ENCODE data around the gene RARRES1.
A peak's percentile ranks its signal among the peaks of the same experiment; 100 is the strongest.

RARRES1 gene

DNA sequence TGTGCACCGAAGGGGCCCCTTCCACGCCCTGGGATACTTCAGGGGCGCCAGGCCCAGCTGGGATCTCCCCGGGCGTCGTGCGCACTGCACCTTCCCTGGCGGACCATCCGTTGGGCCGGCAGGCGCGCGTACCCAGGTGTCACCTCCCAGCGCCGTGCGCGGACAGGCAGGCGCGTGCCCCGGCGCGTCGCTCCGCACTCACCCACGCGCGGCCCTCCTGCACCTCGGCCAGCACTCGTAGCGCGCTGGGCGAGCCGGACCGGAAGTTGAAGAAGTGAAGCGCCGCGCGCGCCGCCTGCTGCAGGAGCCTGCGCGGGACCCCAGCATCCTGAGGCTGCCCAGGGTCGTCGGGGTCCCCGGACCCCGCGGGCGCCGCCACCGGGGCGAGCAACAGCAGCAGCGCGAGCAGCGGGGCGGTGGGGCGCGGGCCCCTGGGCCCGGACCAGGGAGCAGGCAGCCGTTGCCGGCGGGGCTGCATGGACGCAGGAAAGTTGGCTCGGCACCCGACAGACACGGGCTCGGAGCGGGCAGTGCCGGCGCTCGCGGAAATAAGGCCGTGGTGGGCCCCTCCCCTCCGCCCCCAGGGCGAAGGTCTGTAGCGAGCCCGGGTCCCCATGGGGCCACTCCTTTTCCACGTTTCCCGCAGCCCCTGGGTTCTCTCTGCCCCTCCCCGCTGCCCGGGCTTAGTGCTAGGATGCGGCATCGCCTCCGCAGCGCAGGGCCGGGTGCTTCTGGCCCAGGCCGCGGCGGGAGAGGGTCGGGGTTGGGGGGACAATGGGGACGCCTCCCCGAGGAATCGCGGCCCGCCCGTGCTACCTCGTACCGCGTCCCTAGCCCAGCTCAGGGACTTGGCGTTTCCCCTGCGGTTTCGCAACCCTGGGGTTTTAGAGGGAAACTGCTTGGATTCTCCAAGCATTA is at the start of gene RARRES1:
RARRES1 (minus strand) TSS at position 520 of the 918 bp plus-strand sequence; CDS start at position 478, 42 bp downstream.
- TF ChIP-seq LEF1 (IDR thresholded peaks at IDR 0.05; ENCODE audit: borderline replicate concordance) (no peak), NFRKB (IDR thresholded peaks at IDR 0.05) (no peak), HDGF (IDR thresholded peaks at IDR 0.05; ENCODE audit: borderline replicate concordance) (no peak), L3MBTL2 (conservative IDR thresholded peaks at IDR 0.05) (no peak), ZNF384 (IDR thresholded peaks at IDR 0.05) (no peak), FOXM1 (IDR thresholded peaks at IDR 0.05; ENCODE audit: borderline replicate concordance) (no peak), BHLHE40 (IDR thresholded peaks at IDR 0.05; ENCODE audit: borderline replicate concordance) (no peak), CTBP1 (IDR thresholded peaks at IDR 0.05; ENCODE audit: borderline replicate concordance) (no peak), FOXK2 (IDR thresholded peaks at IDR 0.05) (no peak), ARNT (IDR thresholded peaks at IDR 0.05) (no peak), TARDBP (IDR thresholded peaks at IDR 0.05) (no peak), SUZ12 (IDR thresholded peaks at IDR 0.05) (no peak), FOXA1 (IDR thresholded peaks at IDR 0.05) (no peak), SP1 (IDR thresholded peaks at IDR 0.05) (no peak), ELF4 (IDR thresholded peaks at IDR 0.05) (no peak)
- TF ChIP-seq, protein P1, sequence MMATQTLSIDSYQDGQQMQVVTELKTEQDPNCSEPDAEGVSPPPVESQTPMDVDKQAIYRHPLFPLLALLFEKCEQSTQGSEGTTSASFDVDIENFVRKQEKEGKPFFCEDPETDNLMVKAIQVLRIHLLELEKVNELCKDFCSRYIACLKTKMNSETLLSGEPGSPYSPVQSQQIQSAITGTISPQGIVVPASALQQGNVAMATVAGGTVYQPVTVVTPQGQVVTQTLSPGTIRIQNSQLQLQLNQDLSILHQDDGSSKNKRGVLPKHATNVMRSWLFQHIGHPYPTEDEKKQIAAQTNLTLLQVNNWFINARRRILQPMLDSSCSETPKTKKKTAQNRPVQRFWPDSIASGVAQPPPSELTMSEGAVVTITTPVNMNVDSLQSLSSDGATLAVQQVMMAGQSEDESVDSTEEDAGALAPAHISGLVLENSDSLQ (IDR thresholded peaks at IDR 0.05): no peak
- ChIA-PET CTCF (no interaction called here), POLR2A (no interaction called here)
- no peak for DNase-seq (ENCODE audit: extremely low spot score)

- DNase-seq (ENCODE audit: extremely low spot score): peak; percentile 36
- CTCF ChIA-PET: no interaction called here
- POLR2A ChIA-PET: no interaction called here
- TF ChIP-seq FOXA1 (IDR thresholded peaks at IDR 0.05): peak; percentile 70
- TF ChIP-seq FOXM1 (IDR thresholded peaks at IDR 0.05; ENCODE audit: borderline replicate concordance): peak; percentile 75; the same call in 1 of the 2 replicates
- TF ChIP-seq CTBP1 (IDR thresholded peaks at IDR 0.05; ENCODE audit: borderline replicate concordance): peak; percentile 97
- peak; percentile 87 for TF ChIP-seq ARNT (IDR thresholded peaks at IDR 0.05)
- TF ChIP-seq SP1 (IDR thresholded peaks at IDR 0.05): no peak
- 0 out of 2 replicates have a peak, but pooled peaks have one; percentile 43 for TF ChIP-seq TARDBP (IDR thresholded peaks at IDR 0.05)
- no peak for TF ChIP-seq NFRKB (IDR thresholded peaks at IDR 0.05)
- TF ChIP-seq ELF4 (IDR thresholded peaks at IDR 0.05): no peak
- no peak for TF ChIP-seq L3MBTL2 (conservative IDR thresholded peaks at IDR 0.05)
- TF ChIP-seq HDGF (IDR thresholded peaks at IDR 0.05; ENCODE audit: borderline replicate concordance): no peak
- no peak for TF ChIP-seq SUZ12 (IDR thresholded peaks at IDR 0.05)
- TF ChIP-seq BHLHE40 (IDR thresholded peaks at IDR 0.05; ENCODE audit: borderline replicate concordance): no peak
- TF ChIP-seq ZNF384 (IDR thresholded peaks at IDR 0.05): peak; percentile 60; the same call in 1 of the 2 replicates
- TF ChIP-seq, protein P1 (IDR thresholded peaks at IDR 0.05): peak; percentile 96
- peak; percentile 82; the same call in 1 of the 2 replicates for TF ChIP-seq LEF1 (IDR thresholded peaks at IDR 0.05; ENCODE audit: borderline replicate concordance)
- no peak for TF ChIP-seq FOXK2 (IDR thresholded peaks at IDR 0.05)
These were observed 49.6 kb upstream of the RARRES1 start for GRCh38 chr3:158781849-158782248.

- ChIA-PET POLR2A (no interaction called here), CTCF (interaction anchor here (0.6 kb wide), 1 partner anchor 53 kb away, joined by 3 read pairs; no protein-coding TSS in a partner anchor)
- TF ChIP-seq FOXA1 (IDR thresholded peaks at IDR 0.05): no peak
- no peak for TF ChIP-seq FOXM1 (IDR thresholded peaks at IDR 0.05; ENCODE audit: borderline replicate concordance)
- TF ChIP-seq HDGF (IDR thresholded peaks at IDR 0.05; ENCODE audit: borderline replicate concordance): no peak
- TF ChIP-seq BHLHE40 (IDR thresholded peaks at IDR 0.05; ENCODE audit: borderline replicate concordance): no peak
- no peak for TF ChIP-seq TARDBP (IDR thresholded peaks at IDR 0.05)
- TF ChIP-seq CTBP1 (IDR thresholded peaks at IDR 0.05; ENCODE audit: borderline replicate concordance): no peak
- no peak for TF ChIP-seq SP1 (IDR thresholded peaks at IDR 0.05)
- TF ChIP-seq L3MBTL2 (conservative IDR thresholded peaks at IDR 0.05): no peak
- TF ChIP-seq, protein P1 (IDR thresholded peaks at IDR 0.05): no peak
- no peak for DNase-seq (ENCODE audit: extremely low spot score)
These were observed 48.9 kb upstream of the RARRES1 start for GRCh38 chr3:158781191-158781590.

GRCh38 chr3:158780766-158781165 is 48.5 kb upstream of the RARRES1 start:
- ChIA-PET POLR2A (no interaction called here), CTCF (interaction anchor here (0.6 to 0.9 kb wide), 2 partner anchors 10 to 53 kb away, joined by 3 read pairs; no protein-coding TSS in a partner anchor)

More at GRCh38 chr3:158780766-158781165, 48.5 kb upstream of the RARRES1 start:
- DNase-seq (ENCODE audit: extremely low spot score): no peak
- TF ChIP-seq, protein P1 (IDR thresholded peaks at IDR 0.05): no peak
- no peak for TF ChIP-seq ARNT (IDR thresholded peaks at IDR 0.05)
- no peak for TF ChIP-seq LEF1 (IDR thresholded peaks at IDR 0.05; ENCODE audit: borderline replicate concordance)
- TF ChIP-seq FOXA1 (IDR thresholded peaks at IDR 0.05): no peak
- no peak for TF ChIP-seq SP1 (IDR thresholded peaks at IDR 0.05)
- no peak for TF ChIP-seq L3MBTL2 (conservative IDR thresholded peaks at IDR 0.05)
- no peak for TF ChIP-seq ELF4 (IDR thresholded peaks at IDR 0.05)
- no peak for TF ChIP-seq FOXK2 (IDR thresholded peaks at IDR 0.05)
- no peak for TF ChIP-seq NFRKB (IDR thresholded peaks at IDR 0.05)
- TF ChIP-seq ZNF384 (IDR thresholded peaks at IDR 0.05): no peak
- TF ChIP-seq HDGF (IDR thresholded peaks at IDR 0.05; ENCODE audit: borderline replicate concordance): no peak
- TF ChIP-seq SUZ12 (IDR thresholded peaks at IDR 0.05): no peak
- TF ChIP-seq FOXM1 (IDR thresholded peaks at IDR 0.05; ENCODE audit: borderline replicate concordance): no peak
- TF ChIP-seq TARDBP (IDR thresholded peaks at IDR 0.05): no peak
- no peak for TF ChIP-seq BHLHE40 (IDR thresholded peaks at IDR 0.05; ENCODE audit: borderline replicate concordance)
- TF ChIP-seq CTBP1 (IDR thresholded peaks at IDR 0.05; ENCODE audit: borderline replicate concordance): no peak

All from HEK293T (cell line).